M059J (cell line): ENCODE measurements around the gene FHAD1. TPM values are rescaled to one million over a fixed set of nuclear protein-coding genes. Genes with fewer than 3 reads are reported as not detected.
"Not testable (repeated sequence)": the region's sequence is repeated elsewhere in the genome, so short reads cannot be mapped to it uniquely, and the experiment has no call there.

Source experiments
- DNase-seq: peaks from one replicate; pipeline ENCODE4 v3.0.0-alpha.2; 2012; ENCODE audit warnings: low read depth
- total RNA-seq: library from RNA; depleted of rRNA; stranded (reverse); fragments of >200 nt; shearing (Covaris generic); gene quantifications from 2 replicates; pipeline ENCODE4 v1.2.3, GENCODE V29; 2014; rRNA removed

The FHAD1 gene
- total RNA-seq, 1 experiment from 2014 or later, result 0.64 TPM

DNA sequence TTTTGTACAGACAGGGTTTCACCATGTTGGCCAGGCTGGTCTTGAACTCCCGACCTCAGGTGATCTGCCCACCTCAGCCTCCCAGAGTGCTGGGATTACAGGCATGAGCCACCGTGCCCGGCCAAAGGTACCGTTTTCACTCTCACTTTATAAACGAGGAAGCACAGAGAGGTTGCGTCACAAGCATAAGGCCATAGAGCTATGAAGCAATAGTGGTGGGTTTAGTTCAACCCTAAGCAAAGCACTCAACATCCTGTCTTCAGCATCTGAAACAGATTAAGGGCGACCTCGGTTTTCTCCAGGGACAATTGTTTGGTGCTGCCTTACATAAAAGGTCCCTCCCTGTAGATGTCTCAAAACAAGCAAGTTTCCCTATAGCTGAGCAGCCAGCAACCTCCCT is 187.7 kb downstream of the FHAD1 start:
- not testable (repeated sequence) for DNase-seq

DNA sequence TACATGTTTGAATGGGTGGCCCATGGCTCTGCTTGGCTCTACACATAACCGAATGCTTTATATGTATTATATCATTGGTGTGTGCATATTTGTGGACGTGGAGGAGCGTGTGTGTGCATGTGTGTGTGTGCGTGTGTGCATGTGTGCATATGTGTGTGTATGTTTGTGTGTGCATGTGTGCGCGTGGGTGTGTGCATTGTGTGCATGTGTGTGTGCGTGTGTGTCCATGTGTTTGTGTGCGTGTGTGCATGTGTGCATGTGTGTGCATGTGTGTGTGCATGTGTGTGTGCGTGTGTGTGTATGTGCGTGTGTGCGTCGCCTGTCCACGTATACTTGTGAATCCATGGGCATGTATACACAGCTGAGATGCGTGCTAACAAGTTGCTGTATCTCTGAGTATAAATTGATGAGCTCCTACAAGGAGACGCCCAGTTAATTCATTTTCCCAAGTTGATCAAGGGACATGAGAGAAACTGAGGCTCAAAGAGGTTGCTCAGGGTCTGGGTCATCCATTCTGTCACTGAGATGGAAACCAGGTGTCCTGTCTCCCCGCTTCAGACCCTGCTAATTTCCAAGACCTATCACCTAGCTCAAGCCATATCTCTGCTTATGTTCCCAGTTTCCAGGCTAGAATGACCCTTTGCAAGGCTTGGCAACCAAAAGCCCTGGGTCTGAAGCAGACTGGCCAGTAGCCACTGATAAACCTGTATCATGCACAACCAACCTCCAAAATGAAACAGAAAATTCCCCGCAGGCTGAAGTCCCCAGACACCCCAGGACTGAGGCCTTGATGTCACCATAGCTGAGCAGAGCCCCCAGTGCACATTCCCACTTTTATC is 188.4 kb downstream of the FHAD1 start:
- no peak for DNase-seq

DNA sequence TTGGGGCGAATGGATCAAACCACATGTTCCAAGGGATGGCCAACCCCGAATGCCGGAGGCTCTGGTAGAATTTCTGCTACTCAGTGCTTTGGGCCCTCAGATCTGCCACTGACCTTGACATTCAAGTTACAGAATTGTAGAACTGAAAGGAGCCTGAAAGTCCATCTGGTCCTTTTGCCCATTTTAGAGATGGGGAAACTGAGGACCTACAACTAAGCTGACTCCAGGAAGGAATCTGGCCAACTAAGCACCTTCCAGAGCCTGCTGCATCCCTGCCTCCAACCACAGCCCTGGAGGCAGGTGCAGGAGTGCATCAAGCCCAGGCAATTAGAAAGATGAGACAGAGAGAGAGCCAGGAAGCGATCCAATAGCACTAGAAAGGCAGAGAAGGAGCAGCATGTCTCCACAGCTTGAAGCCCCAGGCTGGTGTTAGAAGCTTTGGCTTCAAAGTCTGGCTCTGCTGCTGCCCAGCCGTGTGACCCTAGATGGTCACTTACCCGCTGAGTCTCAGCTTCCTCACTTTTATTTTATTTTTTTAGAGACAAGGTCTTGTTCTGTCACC is 189.9 kb downstream of the FHAD1 start:
- DNase-seq, result no peak

DNA sequence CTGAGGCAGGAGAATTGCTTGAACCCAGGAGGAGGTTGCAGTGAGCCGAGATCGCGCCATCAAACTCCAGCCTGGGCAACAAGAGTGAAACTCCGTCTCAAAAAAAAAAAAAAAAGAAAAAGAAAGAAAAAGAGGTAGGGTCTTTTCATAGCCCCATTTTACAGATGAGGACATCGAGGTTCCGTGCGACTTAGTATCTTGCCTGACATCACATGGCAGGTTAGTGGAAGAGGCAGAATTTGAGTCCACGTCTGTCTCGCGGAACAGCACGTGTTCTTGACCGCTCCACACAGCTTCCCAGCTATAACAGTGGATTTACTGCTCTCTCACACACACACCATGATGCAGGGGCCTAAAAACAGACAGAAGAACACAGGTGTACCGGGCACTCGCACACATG is 192.3 kb downstream of the FHAD1 start:
- DNase-seq, result no peak

DNA sequence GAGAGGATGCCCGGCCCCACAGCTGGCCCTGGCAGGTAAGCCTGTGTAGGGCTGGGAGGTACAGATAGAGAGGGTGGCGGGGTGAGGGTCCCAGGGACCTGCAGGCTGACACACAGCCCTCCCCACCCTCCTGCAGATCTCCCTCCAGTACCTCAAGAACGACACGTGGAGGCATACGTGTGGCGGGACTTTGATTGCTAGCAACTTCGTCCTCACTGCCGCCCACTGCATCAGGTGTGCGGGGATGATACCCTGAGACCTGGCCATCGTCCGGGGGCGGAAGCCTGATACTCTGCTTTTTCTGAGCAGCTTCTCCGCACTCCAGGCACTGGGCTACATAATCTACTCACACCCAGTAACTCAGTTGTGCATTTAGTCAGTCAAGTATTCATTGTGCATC is 193.3 kb downstream of the FHAD1 start:
- DNase-seq, result no peak

DNA sequence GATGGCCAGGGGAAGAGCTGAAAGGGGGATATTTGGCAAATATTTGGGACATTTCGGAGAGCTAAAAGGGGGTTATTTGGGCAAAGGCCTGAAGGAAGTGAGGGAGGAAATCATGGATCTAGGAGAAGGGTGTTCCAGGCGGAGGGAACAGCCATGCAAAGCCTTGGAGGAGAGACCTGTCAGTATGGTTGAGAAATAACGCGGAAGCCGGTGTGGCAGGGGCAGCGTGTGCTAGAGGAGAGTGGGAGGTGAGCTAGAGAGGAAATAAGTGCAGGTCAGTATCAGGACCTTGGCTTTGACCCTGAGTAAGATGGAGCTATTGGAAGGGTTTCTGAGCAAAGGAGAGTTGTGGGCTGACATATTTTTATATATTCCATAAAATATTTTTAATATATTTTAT is 194.2 kb downstream of the FHAD1 start:
- DNase-seq, result no peak

DNA sequence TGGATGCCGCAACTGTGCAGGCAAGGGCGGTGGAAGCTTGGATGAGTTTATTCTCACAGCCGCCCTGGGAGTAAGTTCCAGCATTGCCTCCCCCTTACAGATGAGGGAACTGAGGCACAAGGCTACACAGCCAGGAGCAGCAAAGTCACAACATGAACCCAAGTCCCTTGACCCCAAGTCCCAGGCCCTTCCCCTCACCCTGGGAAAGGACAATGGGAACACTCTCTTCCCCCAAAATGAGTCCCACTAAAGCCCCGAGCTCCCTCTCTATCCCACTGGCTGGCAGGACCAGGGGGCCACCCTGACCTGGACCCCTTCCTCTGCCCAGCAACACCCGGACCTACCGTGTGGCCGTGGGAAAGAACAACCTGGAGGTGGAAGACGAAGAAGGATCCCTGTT is 195.1 kb downstream of the FHAD1 start:
- DNase-seq, result no peak

DNA sequence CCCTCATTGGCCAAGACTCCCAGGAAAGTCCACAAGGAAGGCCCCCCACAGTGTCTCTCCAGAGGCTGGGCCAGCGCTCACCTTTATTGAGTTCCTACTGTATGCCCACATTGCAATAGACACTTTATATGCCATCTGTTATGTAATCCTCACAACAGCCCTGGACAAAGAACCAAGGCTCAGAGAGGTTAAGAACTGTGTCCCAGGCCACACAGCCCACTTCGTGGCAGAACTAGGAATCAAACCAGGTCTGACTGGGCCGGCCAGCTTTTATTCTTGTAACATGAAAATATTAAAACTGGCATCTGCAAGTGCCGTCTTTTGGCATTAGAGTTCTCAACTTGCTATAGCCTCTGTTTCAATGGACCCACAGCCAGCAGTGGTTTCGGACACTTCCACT is 195.7 kb downstream of the FHAD1 start:
- DNase-seq, result no peak

DNA sequence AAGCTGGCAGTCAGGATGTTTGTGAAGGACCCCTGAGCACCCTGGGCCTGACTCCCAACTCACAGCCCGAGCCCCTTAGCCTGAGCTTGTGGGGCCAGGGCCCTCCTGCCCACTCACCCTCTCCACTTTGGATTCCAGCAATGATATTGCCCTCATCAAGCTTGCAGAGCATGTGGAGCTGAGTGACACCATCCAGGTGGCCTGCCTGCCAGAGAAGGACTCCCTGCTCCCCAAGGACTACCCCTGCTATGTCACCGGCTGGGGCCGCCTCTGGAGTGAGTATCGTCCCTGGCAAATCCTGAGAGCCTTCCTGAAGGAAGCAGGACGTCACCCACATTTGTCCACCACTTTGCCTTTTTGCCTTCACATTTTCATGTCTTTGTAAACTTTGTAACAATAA is 196.3 kb downstream of the FHAD1 start:
- no peak for DNase-seq

DNA sequence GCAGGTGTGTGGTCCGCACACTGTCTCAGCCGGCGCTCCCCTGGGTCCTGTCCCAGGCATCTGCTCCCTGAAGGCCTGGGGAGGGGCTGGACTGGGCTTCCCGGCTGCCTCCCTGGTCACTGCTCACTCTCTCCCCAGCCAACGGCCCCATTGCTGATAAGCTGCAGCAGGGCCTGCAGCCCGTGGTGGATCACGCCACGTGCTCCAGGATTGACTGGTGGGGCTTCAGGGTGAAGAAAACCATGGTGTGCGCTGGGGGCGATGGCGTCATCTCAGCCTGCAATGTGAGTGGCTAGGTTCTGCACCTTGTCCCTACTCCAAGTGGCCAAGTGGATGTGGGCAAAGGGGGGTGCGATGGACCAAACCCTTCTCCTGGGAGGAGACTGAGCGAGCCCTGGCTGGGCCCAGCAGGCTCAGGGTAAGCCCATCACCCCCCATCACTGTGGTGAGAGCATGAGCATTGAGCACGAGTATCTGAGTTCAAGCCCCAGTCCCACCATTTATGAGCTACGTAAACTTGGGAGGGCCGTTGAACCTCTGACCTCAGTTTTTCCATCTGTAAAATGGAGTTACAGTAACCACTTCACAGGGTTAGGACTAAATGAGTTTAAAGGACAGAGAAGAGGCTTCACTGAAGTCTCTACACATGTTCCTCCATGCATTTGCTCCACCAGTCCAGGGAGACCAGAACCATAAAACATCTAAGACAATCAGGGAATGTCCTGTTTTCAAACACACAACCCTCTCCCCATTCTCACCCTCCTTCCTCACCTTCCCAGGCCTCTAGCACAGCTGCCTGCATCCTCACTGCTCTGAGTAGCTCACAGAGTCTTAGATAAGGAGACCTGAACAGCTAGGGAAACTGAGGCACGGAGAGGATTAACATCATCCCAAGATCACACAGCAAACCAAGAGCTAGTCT is 197.7 kb downstream of the FHAD1 start:
- DNase-seq, result no peak

DNA sequence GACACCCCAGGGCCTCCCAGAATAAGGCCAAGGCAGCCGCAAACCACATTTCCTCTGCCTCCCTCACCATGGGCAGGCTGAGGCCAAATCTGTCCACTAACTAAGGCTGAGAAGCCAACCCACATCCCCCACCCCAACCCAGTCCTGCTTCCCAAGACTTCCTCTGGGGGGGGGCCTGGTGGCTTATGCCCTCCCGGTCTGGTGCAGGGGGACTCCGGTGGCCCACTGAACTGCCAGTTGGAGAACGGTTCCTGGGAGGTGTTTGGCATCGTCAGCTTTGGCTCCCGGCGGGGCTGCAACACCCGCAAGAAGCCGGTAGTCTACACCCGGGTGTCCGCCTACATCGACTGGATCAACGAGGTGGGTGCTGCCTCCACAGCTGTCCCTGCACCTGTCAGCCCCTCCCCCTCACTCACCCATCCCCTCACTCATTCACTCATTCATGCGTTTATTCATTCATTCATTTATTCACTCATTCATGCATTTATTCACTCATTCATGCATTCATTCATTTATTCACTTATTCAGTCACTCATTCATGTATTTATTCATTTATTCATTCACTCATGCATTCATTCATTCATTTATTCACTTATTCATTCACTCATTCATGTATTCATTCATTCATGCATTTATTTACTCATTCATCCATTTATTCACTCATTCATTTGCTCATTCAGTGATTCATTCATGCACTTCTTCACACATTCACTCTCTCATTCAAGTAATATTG is 198.5 kb downstream of the FHAD1 start:
- DNase-seq, result no peak

DNA sequence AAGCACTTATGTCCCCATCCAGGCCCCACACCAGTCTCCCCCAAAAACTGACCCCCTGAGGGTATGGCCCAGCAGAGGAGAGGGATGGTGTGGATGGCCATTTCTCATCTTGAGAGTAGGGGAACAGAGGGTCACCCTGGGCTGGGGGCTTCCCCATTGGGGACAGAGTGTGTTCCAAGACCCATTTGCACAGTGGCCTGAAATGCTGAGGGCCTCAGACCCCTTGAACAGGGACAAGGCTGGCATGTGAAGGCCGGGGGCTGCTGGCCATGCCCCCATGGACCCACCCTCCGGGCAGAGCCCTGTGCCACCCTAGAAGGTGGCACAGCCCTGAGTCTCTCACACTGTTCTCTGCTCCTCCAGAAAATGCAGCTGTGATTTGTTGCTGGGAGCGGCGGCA is 199.2 kb downstream of the FHAD1 start:
- no peak for DNase-seq

Other genes starting within 250 kb of the FHAD1 start
- gene TMEM51, start 93.5 kb upstream of the FHAD1 start, total RNA-seq, result 18.7 and 22.2 TPM in 2 replicates
- gene EFHD2, start 162.7 kb downstream of the FHAD1 start, total RNA-seq, result 70.7 and 107 TPM in 2 replicates
- 0.15 TPM in 1 of 2 replicates, not detected in the other for gene CTRC, start 191.2 kb downstream of the FHAD1 start, total RNA-seq
- gene CELA2A, start 209.5 kb downstream of the FHAD1 start, total RNA-seq, result not detected in 2 replicates
- gene CELA2B, start 228.9 kb downstream of the FHAD1 start, total RNA-seq, result not detected in 2 replicates